ENCODE results near the gene MND1. TPM values are rescaled to one million over a fixed set of nuclear protein-coding genes. Genes with fewer than 3 reads are reported as not detected.

The MND1 gene
- total RNA-seq, 2 experiments from 2014 or later = 0.42 TPM; not detected in 1

DNA sequence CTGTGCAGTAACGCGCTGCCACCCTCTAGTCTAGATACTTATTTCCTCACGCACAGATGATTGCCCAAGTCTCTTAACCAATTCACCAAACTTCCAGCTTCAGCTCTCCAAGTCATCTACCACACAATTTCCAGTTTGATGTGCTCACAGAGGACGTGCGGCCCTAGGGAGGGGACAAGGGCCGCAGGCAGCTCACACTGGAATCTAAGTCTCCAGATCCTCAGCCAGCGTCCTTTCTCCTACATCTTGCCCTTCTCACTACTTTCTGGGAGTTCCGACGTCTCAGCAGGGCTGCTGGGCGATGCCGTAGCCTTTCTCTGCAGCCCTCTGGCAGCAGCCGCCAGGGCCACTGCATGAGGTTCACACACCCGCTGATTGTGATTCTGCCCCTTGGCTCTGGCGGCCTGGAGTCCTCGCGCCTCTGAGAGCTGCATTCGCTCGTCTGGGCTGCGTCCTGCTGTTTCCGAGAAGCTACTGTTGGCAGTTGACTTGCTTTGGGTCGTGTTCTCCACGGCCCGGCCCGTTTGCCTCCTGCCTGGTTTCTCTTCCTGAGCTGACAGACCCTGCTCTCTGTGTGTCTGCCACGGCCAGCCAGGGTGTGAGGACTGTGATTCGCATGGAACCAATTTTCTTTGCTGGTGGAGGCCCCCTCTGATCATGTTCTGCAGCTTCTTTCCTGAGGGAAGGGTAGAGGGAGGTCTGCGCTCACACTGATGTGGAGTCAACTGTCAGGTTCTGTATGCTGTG is 107.6 kb downstream of the MND1 start:
- no peak for ATAC-seq (ENCODE audit: poor library complexity)
- Histone ChIP-seq H3K4me1 (ENCODE audit: insufficient read depth, low read length) (peaks cover 13% of the 10 kb centered on the region), H3K36me3 (ENCODE audit: insufficient read depth, low read length) (no peaks in the 10 kb centered on the region), H3K27me3 (ENCODE audit: control insufficient read depth in 1 of 2, insufficient read depth in 2 of 2, low read length in 2 of 2) (no peaks in the 10 kb centered on the region), H3K9me3 (ENCODE audit: control insufficient read depth in 1 of 2, insufficient read depth in 1 of 2, low read length in 2 of 2) (no peaks in the 10 kb centered on the region), H3K4me3 (ENCODE audit: low read length) (no peak overlapping the region), H3K27ac (ENCODE audit: low read depth in 1 of 2, low read length in 2 of 2) (no peak overlapping the region)
- Mint-ChIP-seq H3K4me3 (peak overlapping the region; percentile 34), H3K27ac (no peak overlapping the region), H3K9me3 (no peaks in the 10 kb centered on the region), H3K27me3 (no peaks in the 10 kb centered on the region), H3K4me1 (ENCODE audit: low read depth) (peaks cover 36% of the 10 kb centered on the region), H3K36me3 (ENCODE audit: low read depth) (no peaks in the 10 kb centered on the region)
- intact Hi-C loops (cut with DNase I, micrococcal nuclease) = no loop called here
- DNase-seq = no peak
- ChIA-PET POLR2A (interaction anchor here (1.2 kb wide), 1 partner anchor 14 kb away, joined by 5 read pairs; the partner anchor contains the start of gene TMEM131L), CTCF (interaction anchor here (0.5 to 1.6 kb wide), 2 partner anchors 13 to 79 kb away, joined by 3 read pairs; no protein-coding TSS in a partner anchor)
- no peak for TF ChIP-seq CTCF (IDR thresholded peaks at IDR 0.05)

DNA sequence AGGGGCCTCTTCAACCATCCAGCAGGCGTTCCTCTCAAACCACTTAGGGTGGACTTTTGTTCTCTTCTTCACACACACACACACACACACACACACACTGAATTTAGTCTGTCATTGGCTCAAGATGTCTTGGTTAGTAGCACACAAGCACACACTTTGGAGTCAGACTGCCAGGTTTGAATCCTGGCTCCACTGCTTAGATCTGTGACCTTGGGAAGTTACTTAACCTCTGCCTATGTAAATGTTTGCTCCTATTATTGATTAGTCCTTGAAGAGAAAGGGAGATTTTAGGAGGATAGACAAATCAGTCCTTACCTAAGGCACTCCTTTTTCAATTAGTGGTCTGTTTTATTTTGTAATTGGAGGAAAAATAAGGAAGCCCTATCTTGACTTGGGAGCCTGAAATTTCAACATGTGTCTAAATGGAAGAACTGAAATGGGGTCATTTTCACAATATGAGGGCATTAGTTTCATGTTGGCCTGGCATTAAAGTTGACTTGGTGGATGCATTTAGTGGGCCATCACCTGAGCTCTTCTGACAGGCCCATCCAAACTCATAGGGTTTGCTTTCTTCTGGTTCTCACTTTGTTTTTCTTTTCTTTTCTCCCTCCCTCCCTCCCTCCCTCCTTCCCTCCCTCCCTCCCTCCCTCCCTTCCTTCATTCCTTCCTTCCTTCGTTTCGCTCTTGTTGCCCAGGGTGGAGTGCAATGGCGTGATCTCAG is 108.3 kb downstream of the MND1 start:
- no peak overlapping the region for H3K27ac ChIP-seq (ENCODE audit: low read depth in 1 of 2, low read length in 2 of 2)
- no peak for DNase-seq
- CTCF ChIA-PET = interaction anchor here (1.6 kb wide), 1 partner anchor 78 kb away, joined by 3 read pairs; no protein-coding TSS in a partner anchor
- POLR2A ChIA-PET = interaction anchor here (1.2 kb wide), 1 partner anchor 13 kb away, joined by 5 read pairs; the partner anchor contains the start of gene TMEM131L
- H3K27me3 ChIP-seq (ENCODE audit: control insufficient read depth in 1 of 2, insufficient read depth in 2 of 2, low read length in 2 of 2) = no peaks in the 10 kb centered on the region
- TF ChIP-seq CTCF (IDR thresholded peaks at IDR 0.05) = no peak
- no peaks in the 10 kb centered on the region for H3K9me3 Mint-ChIP-seq
- ATAC-seq (ENCODE audit: poor library complexity) = no peak
- no peak overlapping the region for H3K4me3 ChIP-seq (ENCODE audit: low read length)
- H3K27me3 Mint-ChIP-seq = no peaks in the 10 kb centered on the region
- intact Hi-C loops (cut with DNase I, micrococcal nuclease) = no loop called here
- H3K4me1 Mint-ChIP-seq (ENCODE audit: low read depth) = peaks cover 32% of the 10 kb centered on the region
- H3K9me3 ChIP-seq (ENCODE audit: control insufficient read depth in 1 of 2, insufficient read depth in 1 of 2, low read length in 2 of 2) = no peaks in the 10 kb centered on the region
- H3K4me3 Mint-ChIP-seq = no peak overlapping the region
- no peaks in the 10 kb centered on the region for H3K36me3 ChIP-seq (ENCODE audit: insufficient read depth, low read length)
- H3K36me3 Mint-ChIP-seq (ENCODE audit: low read depth) = no peaks in the 10 kb centered on the region
- H3K4me1 ChIP-seq (ENCODE audit: insufficient read depth, low read length) = peaks cover 13% of the 10 kb centered on the region
- H3K27ac Mint-ChIP-seq = no peak overlapping the region

- POLR2A ChIA-PET = no interaction called here
- Histone ChIP-seq H3K4me1 (ENCODE audit: insufficient read depth, low read length) (peaks cover 13% of the 10 kb centered on the region), H3K27me3 (ENCODE audit: control insufficient read depth in 1 of 2, insufficient read depth in 2 of 2, low read length in 2 of 2) (no peaks in the 10 kb centered on the region), H3K9me3 (ENCODE audit: control insufficient read depth in 1 of 2, insufficient read depth in 1 of 2, low read length in 2 of 2) (no peaks in the 10 kb centered on the region), H3K4me3 (ENCODE audit: low read length) (no peak overlapping the region), H3K27ac (ENCODE audit: low read depth in 1 of 2, low read length in 2 of 2) (no peak overlapping the region), H3K36me3 (ENCODE audit: insufficient read depth, low read length) (no peaks in the 10 kb centered on the region)
- CTCF ChIA-PET = no interaction called here
- Mint-ChIP-seq H3K4me3 (no peak overlapping the region), H3K36me3 (ENCODE audit: low read depth) (no peaks in the 10 kb centered on the region), H3K27me3 (no peaks in the 10 kb centered on the region), H3K27ac (no peak overlapping the region), H3K4me1 (ENCODE audit: low read depth) (peaks cover 27% of the 10 kb centered on the region), H3K9me3 (no peaks in the 10 kb centered on the region)
- TF ChIP-seq CTCF (IDR thresholded peaks at IDR 0.05) = no peak
- ATAC-seq (ENCODE audit: poor library complexity) (no peak), DNase-seq (no peak)
- intact Hi-C loops (cut with DNase I, micrococcal nuclease) = no loop called here
Measured at GRCh38 chr4:153453402-153453801, 108.9 kb downstream of the MND1 start.

All from CD4-positive, alpha-beta T cell (primary cell).